GM04503 (cell line): ENCODE results near the gene CYTH1.
"Not testable (repeated sequence)": the region's sequence is repeated elsewhere in the genome, so short reads cannot be mapped to it uniquely, and the experiment has no call there.

Source experiments
- DNase-seq: peaks from one replicate; pipeline ENCODE4 v3.0.0-alpha.2; 2012; ENCODE audit warnings: low read depth

The CYTH1 gene

DNA sequence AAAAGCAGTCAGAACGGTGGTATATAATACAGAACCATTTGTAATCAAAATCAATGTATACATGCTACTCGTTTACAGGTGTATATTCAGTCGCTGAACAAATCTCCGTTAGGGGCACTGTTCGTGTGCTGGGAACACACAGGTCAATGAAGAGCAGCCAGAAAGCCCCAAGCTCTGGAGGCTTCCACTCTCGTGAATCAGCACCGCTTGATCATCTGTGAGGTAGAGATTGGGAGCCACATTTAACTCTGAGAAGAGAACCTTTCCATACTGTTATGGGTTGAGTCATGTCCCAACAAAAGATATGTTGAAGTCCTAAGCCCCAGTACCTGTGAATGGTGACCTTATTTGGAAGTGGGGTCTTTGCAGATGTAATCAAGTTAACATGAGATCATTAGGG lies 5.4 kb upstream of the CYTH1 start:
- DNase-seq, result no peak

DNA sequence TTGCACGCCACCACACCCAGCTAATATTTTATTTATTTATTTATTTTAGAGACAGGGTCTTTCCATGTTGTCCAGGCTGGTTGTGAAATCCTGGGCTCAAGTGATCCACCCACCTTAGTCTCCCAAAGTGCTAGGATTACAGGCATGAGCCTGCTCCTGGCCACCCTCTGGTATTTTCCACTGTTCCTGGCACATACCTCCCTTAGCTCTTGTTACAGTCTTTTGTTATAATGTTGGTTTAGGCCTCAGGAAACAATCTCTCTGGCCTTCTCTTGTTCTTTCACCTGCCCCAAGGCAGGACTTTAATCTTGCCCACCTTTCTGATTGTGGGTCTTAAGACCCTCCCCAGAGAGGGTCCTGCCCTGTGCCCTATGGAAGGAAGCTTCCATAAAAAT lies 3.6 kb upstream of the CYTH1 start:
- no peak for DNase-seq

DNA sequence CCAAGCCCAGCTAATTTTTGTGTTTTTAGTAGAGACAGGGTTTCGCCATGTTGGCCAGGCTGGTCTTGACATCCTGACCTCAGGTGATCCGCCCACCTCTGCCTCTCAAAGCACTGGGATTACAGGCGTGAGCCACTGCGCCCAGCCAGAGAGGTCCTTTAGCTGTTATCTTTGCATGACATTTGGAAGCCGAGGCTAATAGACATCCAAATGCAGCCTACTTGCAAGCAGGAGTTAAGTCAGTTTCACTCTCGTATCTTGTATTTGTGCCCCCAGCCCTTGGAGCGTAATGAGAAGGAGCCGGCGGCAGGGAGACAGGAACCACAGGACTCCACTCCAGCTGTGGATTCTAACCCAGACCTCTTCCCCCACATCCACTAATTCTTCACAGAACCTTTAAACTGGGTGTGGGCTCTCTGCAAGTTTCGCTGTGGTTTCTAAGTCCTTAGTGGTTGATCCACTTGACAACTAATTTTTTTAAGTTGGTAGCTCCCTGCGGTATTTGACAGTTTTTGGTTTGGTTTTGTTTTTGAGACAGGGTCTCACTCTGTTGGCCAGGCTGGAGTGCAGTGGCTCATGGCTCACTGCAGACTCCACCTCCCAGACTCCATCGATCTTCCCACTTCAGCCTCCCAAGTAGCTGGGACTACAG lies 3.1 kb upstream of the CYTH1 start:
- DNase-seq, result no peak

DNA sequence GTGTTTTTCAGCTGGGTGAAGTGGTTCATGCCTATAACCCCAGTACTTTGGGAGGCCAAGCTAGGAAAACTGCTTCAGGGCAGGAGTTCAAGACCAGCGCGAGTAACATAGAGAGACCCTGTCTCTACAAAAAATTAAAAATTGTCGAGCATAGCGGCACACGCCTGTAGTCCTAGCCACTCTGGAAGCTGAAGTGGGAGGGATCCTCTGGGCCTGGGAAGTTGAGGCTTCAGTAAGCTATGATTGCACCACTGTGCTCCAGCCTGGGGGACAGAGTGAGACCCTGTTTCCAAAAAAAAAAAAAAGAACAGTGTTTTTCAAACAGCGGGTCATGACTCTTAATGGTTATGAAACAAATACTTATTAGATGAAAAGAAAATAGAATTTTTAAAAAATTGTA lies 2.3 kb upstream of the CYTH1 start:
- no peak for DNase-seq

DNA sequence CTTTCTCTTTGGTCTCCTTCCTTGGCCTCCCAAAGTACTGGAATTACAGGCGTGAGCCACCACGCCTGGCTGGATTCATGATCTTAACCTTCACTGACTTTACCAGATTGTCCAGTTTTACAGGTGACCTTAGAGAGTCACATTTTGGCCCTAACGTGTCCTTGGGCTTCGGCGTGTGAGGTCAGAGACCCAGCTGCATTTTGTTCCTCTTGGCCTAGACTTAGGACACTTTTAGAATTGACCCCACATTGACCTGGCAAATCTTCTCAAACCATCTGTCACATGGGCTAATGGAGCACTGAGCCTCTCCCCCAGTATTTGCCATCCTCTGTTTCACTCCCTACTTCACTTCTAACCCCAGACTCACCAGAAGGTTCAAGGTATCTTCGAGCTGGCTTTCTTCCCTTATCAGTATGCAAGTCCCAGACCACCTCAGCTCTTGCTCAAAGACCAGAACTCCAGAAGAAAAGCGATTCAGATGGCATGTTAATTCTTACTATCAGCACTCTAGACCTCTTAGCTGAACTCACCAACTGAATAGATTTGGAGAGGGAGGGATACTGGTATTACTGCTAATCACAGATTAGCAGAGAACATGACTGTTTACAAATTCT lies 1.7 kb upstream of the CYTH1 start:
- DNase-seq, result no peak

DNA sequence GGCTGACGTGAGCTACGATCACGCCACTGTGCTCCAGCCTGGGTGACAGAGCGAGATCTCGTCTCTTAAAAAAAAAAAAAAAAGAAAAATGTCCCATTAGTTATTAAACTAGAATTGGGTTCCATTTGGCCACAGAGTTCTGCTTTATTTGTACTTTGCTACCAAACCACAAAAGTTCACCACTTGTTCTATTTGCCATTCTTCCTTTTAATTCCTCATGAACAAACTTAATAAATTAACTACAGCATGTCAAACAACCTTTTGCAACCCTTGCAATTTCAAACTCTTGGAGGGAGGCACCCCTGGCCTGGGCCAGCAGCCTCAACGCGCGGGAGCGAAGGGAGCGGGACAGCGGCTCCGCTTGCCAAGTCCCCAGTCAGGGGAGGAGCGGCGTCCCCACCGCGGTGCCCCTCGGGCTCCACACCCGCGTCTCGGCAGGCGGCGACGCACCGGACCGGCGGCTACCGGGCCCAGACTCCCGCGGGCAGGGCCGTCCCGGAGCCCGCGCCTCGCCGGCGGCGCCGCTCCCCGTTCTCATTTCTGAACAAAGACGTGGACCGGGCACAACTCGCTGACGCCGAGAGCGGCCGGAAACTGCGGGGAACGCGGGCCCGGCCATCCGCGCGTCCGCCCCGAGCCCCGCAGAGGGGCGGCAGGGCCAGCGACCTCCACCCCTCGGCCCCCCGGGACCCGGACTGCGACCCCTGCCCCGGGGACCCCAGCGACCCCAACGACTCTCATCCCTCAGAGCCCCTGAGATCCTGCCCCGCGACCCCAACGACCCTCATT lies 775 bp downstream of the CYTH1 start:
- no peak for DNase-seq

DNA sequence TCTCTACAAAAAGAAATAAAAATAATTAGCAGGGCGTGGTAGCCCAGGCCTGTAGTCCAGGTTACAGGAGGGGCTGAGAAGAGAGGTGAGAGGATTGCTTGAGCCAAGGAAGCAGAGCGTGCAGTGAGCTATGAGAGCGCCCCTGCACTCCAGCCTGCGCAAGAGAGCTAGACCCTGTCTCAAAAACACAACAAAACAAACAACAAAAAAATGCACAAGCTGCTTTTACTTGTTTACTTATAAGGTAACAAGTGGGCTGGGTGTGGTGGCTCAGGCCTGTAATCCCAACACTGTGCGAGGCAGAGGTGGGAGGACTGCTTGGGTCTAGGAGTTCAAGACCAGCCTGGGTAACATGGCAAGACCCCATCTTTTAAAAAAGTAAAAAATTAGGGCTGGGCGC lies 1.7 kb downstream of the CYTH1 start:
- DNase-seq, result no peak

DNA sequence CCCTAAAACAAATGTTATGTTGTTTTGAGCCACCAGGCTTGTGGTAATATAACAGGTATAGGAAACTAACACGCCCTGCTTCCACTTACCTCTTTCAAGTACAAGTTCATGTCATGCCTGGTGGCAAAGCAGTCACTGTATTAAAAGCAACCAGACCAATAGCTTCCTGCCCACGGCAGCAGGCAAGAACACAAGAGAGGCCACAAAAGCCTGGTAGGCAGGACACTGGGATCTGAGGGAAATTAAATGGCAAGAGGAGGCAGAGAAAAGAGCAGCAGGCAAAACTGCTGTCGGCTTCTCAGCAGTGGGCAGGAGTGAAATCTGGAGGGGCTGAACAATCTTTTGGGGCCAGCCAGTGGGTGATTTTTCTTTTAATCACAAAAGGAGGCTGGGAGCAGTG lies 2.2 kb downstream of the CYTH1 start:
- DNase-seq, result no peak

DNA sequence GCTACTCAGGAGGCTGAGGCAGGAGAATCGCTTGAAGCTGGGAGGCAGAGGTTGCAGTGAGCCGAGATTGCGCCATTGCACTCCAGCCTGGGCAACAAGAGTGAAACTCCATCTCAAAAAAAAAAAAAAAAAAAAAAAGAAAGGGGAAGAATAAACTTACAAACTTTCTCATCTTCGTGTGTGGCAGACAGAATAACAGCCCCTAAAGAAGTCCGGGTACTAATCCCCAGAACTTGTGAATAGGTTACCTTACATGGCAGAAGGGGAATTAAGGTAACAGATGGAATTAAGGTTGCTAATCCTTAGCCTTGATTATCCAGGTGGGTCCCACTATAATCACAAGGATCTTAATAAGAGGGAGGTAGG lies 2.8 kb downstream of the CYTH1 start:
- not testable (repeated sequence) for DNase-seq

DNA sequence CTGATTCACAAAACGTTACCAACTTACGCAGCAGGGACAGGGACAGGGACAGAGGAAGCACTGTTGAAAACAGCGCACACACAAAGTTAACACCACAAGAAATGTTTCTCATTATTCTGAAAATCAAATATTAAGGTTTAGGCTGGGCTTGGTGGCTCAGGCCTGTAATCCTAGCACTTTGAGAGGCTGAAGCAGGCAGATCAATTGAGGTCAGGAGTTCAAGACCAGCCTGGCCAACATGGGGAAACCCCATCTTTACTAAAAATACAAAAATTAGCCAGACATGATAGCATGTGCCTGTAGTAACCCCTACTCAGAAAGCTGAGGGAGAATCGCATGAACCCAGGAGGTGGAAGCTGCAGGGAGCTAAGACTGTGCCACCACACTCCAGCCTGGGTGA lies 4.2 kb downstream of the CYTH1 start:
- DNase-seq, result no peak

DNA sequence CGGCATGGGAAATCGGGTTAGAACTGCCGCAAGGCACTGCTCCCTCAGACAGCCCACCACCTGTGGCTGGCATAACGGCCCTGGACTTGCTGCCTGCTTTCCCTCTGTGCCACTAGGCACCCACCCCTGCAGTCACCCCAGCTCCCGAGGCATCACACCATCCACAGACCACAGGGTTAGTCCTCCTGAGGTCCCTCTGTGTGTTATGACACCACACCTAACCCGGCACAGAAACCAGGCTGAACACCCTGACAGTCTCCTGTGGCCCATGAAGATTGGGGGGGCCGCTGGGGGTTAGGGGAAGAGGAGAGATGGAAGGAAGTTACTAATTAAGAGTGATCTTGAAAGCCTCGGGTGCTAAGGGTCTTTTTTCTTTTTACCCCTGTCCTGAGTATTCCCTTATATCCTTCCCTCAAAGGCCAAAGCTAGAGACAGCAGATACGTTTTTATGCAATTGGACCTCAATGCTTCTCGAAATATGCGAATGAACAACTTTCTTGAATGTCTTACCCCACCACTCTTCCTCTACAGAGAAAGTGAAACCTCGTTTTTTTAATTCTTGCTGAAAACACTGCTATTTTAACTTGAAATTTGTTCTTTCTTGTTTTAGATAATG lies 7.0 kb downstream of the CYTH1 start:
- DNase-seq, result no peak

DNA sequence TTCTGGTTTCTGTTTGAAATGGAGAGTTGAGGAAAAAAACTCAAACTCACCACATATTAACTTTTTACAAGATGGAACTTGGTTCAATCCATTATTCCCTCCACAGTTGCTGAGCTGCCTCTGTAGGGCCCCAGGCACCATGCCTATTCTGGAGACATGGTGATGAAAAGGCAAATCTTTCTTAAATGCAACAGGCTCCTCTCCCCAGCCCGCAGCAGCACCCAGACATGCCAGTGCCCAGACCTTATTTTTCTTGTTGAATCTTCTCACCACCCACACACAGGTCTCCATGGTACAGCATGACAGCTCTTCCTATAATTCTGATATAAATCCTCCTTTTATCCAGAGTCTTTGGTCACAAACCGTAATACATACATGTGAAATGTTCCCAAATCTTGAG lies 7.6 kb downstream of the CYTH1 start:
- DNase-seq, result no peak

DNA sequence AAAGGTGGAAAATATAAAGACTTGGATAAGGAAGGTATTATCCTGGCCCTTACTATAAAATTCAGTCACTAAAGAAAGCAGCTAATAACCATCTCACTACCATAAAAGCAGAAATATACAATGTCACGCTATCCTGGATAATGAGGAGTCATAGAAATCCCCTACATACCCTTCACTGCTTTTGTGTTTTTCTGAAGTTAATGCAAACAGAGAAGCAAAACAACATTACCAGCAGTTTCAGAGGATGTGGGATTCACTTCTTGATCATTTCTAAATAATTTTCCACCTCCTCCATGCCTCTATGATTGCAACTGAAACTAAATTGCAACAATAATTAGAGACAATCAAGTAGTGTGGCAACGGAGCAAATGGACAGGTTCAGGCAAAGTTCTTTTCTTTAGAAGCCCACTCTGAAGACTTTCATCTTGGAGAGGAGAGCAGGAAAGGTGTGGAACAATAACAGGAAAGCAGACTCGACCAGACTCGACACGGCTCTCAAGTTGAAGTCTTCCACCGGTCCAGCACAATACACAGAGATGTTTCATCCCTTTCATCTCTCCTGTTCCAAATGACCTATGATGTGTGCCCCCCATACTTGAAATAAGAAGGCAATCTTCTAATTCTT lies 10.2 kb downstream of the CYTH1 start:
- no peak for DNase-seq

DNA sequence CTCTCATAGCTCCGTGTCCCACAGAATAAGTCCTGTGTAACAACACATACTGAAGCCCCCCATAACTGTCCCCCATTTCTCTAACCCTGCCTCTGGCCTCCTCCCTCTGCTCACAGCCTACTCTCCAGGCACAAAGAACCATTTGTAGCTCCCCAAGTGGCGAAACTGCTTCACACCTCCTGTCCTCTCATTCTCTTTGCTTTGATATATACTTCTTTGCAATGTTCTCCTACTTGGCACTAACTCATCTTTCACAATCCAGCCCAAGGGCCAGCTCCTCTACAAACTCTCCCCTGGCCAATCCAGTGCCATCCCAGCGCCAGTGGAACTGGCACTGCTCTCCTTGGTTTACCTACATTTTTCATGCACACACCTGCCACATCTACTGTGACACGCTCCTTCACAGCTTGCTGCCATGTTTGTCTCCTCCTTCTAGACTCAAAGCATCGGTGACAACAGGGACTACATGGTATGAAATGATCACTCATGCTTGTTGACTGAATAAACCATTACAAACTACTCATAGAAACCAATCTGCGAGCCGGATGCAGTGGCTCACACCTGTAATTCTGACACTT lies 12.8 kb downstream of the CYTH1 start:
- DNase-seq, result no peak

DNA sequence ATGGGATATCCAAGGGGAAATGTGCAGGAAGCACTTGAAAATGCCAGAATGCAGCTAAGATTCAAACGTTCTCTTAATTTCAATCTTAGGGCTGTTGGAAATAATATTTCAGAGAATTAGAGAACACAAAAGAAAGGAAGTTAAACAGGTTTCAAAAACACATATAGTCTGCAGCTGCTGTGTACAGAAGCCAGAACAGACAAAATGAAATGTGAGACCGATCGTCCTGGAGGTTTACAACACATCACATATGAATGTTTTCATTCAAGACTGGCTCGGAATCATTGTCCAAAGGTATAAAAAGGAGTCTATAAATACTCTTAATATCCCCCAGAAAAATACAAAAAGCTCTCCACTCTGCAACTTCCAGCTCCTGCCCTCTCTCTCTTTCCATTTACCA lies 14.3 kb downstream of the CYTH1 start:
- DNase-seq, result no peak

DNA sequence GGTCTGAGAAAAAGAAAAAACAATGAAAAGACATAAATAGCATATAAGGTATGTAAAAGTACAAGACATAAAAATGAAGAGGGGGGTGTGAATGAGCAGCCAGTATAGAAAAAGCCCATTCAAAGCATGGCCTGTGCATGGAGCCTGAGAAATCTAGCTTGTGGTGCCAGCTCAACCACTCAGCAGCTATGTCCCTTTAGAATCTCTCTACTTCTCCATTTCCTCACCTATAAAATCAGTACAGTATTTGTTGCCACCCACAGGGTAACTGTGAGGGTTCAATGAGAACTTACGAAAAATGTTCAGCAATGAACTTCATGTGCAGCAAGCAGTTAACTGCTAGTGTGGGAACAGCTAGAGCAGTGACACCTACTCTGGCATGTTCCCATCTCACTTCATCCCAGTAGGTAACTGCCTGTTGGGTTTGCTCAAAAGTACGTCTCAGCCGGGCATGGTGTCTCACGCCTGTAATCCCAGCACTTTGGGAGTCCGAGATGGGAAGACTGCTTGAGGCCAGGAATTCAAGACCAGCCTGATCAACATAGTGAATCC lies 15.3 kb downstream of the CYTH1 start:
- no peak for DNase-seq

DNA sequence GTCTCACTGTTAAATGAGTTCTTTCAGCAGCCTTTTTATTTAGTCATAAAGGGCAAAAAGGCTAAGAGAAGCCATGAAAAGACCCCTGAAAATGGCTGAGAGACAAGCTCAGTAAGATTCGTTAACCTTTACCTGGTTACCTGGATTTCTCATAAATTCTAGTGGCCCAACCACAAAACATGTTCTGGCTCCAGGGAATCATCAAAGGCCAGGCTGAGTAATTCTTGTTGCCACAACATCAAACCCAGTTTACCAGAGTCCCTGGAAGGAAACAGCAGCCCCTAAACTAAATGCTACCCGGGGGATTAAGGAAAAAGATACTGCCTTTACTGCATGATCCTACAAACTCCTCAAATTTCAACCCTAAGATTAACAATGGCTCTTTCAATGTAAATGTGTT lies 15.8 kb downstream of the CYTH1 start:
- DNase-seq, result no peak

DNA sequence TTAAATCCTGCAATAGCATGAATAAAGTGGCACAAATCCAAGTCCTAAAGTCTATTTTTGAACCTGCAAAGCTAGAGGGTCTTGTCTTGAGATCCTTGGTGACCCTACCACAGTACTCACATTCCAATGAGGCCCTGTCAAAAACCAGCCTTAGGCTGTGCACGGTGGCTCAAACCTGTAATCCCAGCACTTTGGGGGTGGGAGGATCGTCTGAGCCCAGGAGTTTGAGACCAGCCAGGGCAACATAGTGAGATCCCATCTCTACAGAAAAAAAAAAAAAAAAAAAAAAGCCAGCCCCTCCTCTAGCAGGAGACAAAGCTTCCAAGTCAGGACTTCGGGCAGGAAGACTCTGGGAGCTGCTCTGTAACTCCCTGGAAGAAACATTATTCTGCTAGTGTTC lies 16.3 kb downstream of the CYTH1 start:
- DNase-seq, result no peak

DNA sequence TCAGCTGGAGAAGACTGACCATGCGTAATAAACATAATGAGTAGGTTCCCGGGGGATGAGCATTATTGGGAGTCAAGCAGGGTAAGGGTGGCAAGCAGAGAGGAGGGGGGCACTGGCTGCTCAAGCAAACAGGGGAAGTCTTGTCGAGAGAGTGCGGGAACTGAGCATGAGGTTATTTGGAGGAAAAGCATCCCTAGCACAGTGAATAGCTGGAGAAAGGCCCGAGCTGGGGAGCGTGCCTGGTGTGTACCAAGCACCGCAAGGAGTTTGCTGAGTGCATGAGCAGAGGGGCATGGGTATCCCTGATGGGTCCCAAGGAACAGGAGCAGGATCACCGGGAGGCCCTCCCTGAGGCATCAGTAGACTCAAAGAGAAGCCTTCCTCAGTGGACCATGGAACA lies 17.2 kb downstream of the CYTH1 start:
- no peak for DNase-seq

DNA sequence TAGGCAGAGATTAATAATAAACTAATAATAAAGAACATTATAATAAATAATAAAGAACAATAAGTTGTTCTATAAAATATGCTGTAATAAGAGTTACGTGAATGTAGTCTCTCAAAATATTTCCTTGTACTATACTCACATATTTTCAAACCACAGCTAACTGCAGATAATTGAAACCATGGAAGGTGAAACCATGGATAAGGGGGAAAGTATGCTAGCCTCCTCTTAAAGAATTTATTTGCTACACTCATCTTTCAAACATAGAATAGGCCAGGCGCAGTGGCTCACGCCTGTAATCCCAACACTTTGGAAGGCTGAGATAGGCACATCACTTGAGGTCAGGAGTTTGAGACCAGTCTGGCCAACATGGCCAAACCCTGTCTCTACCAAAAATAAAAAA lies 18.5 kb downstream of the CYTH1 start:
- no peak for DNase-seq

DNA sequence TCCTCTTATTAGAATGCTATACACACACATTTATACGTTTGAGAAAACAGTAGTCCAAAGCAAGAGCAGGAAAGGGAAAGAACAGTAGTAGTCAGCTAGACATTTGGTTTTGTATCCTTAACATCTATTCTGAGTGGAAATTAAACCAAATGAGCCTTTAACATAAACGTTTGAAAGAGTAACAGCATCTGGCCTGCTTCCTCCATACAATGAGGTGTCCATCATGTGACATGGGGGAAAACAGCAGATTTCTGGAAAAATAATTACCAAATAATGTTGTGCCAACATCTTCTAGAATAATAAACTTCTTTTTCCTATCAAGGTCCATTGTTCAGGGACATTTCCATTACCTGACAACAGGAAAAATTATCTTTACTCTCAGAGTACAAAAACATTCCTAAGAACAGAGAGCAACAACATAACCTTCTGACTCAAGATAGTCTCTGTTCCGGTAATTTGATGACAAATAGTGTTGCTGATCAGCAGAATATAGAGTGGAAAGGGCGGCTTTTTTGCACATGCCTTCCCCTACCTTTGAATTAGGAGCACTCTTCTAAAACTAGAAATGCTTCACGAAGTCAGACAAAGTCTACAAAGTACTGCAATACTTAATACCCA lies 20.2 kb downstream of the CYTH1 start:
- no peak for DNase-seq

DNA sequence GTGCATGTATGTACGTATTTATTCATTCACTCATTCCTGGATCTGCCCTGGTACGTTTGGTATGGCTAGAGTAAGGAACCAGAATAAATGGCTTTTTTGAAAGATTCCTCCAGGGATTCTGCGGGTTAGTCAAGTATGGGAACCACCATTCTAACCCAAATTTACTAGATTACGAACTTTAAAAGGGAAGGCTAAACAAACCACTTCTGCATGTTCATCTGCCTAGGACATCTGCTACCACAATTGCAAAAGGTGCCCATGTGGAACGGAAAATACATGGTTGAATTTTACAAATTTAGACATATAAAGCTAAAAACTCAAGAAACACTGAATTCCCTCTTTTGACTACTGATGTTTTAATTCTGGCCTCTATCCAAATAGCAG lies 22.1 kb downstream of the CYTH1 start:
- DNase-seq, result no peak
